T1000 (cell line): ENCODE measurements around the gene SUFU.
A peak's percentile ranks its signal among the peaks of the same experiment; 100 is the strongest.
"Not testable (repeated sequence)": the region's sequence is repeated elsewhere in the genome, so short reads cannot be mapped to it uniquely, and the experiment has no call there.

ENCODE experiments used
- DNase-seq: peaks from one replicate; lab custom pipeline; 2025; ENCODE audit warnings: mixed read lengths; lab: John Stamatoyannopoulos, UW

Gene SUFU

GRCh38 chr10:102514487-102515311 lies 10.9 kb downstream of the SUFU start:
- DNase-seq, result no peak

- no peak for DNase-seq
Observed at GRCh38 chr10:102515724-102516123, 12.0 kb downstream of the SUFU start.

- no peak for DNase-seq
Observed at GRCh38 chr10:102517553-102517952, 13.8 kb downstream of the SUFU start.

- DNase-seq, result no peak
Observed at GRCh38 chr10:102519246-102519825, 15.6 kb downstream of the SUFU start.

GRCh38 chr10:102522874-102523249 lies 19.1 kb downstream of the SUFU start:
- DNase-seq, result no peak

GRCh38 chr10:102523250-102524029 lies 19.7 kb downstream of the SUFU start:
- peak; percentile 20 for DNase-seq

- no peak for DNase-seq
Observed at GRCh38 chr10:102524746-102525145, 21.0 kb downstream of the SUFU start.

GRCh38 chr10:102527546-102527945 lies 23.8 kb downstream of the SUFU start:
- DNase-seq, result no peak

GRCh38 chr10:102534333-102534732 lies 30.6 kb downstream of the SUFU start:
- DNase-seq, result no peak

GRCh38 chr10:102534966-102535365 lies 31.2 kb downstream of the SUFU start:
- not testable (repeated sequence) for DNase-seq

GRCh38 chr10:102535481-102536147 lies 31.8 kb downstream of the SUFU start:
- DNase-seq, result no peak

- no peak for DNase-seq
Observed at GRCh38 chr10:102537367-102537766, 33.6 kb downstream of the SUFU start.

- DNase-seq, result no peak
Observed at GRCh38 chr10:102537948-102538347, 34.2 kb downstream of the SUFU start.

- DNase-seq, result no peak
Observed at GRCh38 chr10:102538811-102539210, 35.0 kb downstream of the SUFU start.

GRCh38 chr10:102540023-102540422 lies 36.3 kb downstream of the SUFU start:
- no peak for DNase-seq

- DNase-seq, result no peak
Observed at GRCh38 chr10:102542800-102543418, 39.1 kb downstream of the SUFU start.

- DNase-seq, result no peak
Observed at GRCh38 chr10:102545265-102545871, 41.6 kb downstream of the SUFU start.

GRCh38 chr10:102545997-102546396 lies 42.2 kb downstream of the SUFU start:
- no peak for DNase-seq

GRCh38 chr10:102546606-102547320 lies 43.0 kb downstream of the SUFU start:
- no peak for DNase-seq

GRCh38 chr10:102549549-102549948 lies 45.8 kb downstream of the SUFU start:
- DNase-seq, result no peak
